Effector memory CD4-positive, alpha-beta T cell (primary cell): ENCODE results near the gene ZFHX3.

Source experiments
- DNase-seq, 3 donors: peaks; one replicate each; pipeline ENCODE4 v3.0.0-alpha.2; 2020
- H3K27ac ChIP-seq: 2 replicates; pipeline ENCODE4 v1.7.0; 2013; ENCODE audit warnings: mild to moderate bottlenecking, low read length, moderate library complexity; ENCODE audit not compliant: insufficient read depth, poor library complexity, severe bottlenecking
- H3K27me3 ChIP-seq: replicated peaks from 2 replicates; pipeline ENCODE4 v1.7.0; 2013; ENCODE audit warnings: mild to moderate bottlenecking, low read length; ENCODE audit not compliant: insufficient read depth, control insufficient read depth, poor library complexity, severe bottlenecking
- H3K36me3 ChIP-seq: 2 replicates; pipeline ENCODE4 v1.7.0; 2013; ENCODE audit warnings: mild to moderate bottlenecking, low read length, moderate library complexity; ENCODE audit not compliant: control insufficient read depth, insufficient read depth
- H3K4me1 ChIP-seq: 2 replicates; pipeline ENCODE4 v1.7.0; 2013; ENCODE audit warnings: low read length, mild to moderate bottlenecking; ENCODE audit not compliant: control insufficient read depth, insufficient read depth, poor library complexity, severe bottlenecking
- H3K4me3 ChIP-seq: 2 replicates; pipeline ENCODE4 v1.7.0; 2013; ENCODE audit warnings: low read length, low read depth, mild to moderate bottlenecking; ENCODE audit not compliant: insufficient read depth, poor library complexity, severe bottlenecking
- H3K9me3 ChIP-seq: 2 replicates; pipeline ENCODE4 v1.7.0; 2013; ENCODE audit warnings: mild to moderate bottlenecking, low read length, moderate library complexity; ENCODE audit not compliant: control insufficient read depth

ZFHX3 gene

GRCh38 chr16:72963533-72964315, 84.2 kb downstream of the ZFHX3 start:
- no peaks in the 10 kb centered on the region for H3K36me3 ChIP-seq
- no peak overlapping the region for H3K27ac ChIP-seq
- H3K4me1 ChIP-seq: no peaks in the 10 kb centered on the region
- H3K9me3 ChIP-seq: no peaks in the 10 kb centered on the region
- no peak overlapping the region for H3K4me3 ChIP-seq
- no peaks in the 10 kb centered on the region for H3K27me3 ChIP-seq
- DNase-seq: no peak

GRCh38 chr16:72962347-72962746, 85.6 kb downstream of the ZFHX3 start:
- Histone ChIP-seq H3K4me3 (no peak overlapping the region), H3K36me3 (no peaks in the 10 kb centered on the region), H3K27me3 (no peaks in the 10 kb centered on the region), H3K9me3 (no peaks in the 10 kb centered on the region), H3K4me1 (no peaks in the 10 kb centered on the region), H3K27ac (no peak overlapping the region)
- DNase-seq: no peak

- Histone ChIP-seq H3K36me3 (no peaks in the 10 kb centered on the region), H3K4me3 (no peak overlapping the region), H3K27me3 (no peaks in the 10 kb centered on the region), H3K27ac (no peak overlapping the region), H3K9me3 (no peaks in the 10 kb centered on the region), H3K4me1 (no peaks in the 10 kb centered on the region)
- DNase-seq: no peak
These were observed 86.1 kb downstream of the ZFHX3 start for GRCh38 chr16:72961863-72962262.

- no peak for DNase-seq
- Histone ChIP-seq H3K4me1 (no peaks in the 10 kb centered on the region), H3K9me3 (no peaks in the 10 kb centered on the region), H3K4me3 (no peak overlapping the region), H3K27me3 (no peaks in the 10 kb centered on the region), H3K36me3 (no peaks in the 10 kb centered on the region), H3K27ac (no peak overlapping the region)
These were observed 86.7 kb downstream of the ZFHX3 start for GRCh38 chr16:72961115-72961832.

- no peak for DNase-seq
- Histone ChIP-seq H3K36me3 (no peaks in the 10 kb centered on the region), H3K4me3 (no peak overlapping the region), H3K9me3 (no peaks in the 10 kb centered on the region), H3K4me1 (no peaks in the 10 kb centered on the region), H3K27ac (no peak overlapping the region), H3K27me3 (no peaks in the 10 kb centered on the region)
These were observed 87.8 kb downstream of the ZFHX3 start for GRCh38 chr16:72960101-72960500.

GRCh38 chr16:72959301-72959996, 88.5 kb downstream of the ZFHX3 start:
- H3K27me3 ChIP-seq: no peaks in the 10 kb centered on the region
- no peak overlapping the region for H3K4me3 ChIP-seq
- no peaks in the 10 kb centered on the region for H3K9me3 ChIP-seq
- no peak for DNase-seq
- H3K27ac ChIP-seq: no peak overlapping the region
- H3K36me3 ChIP-seq: no peaks in the 10 kb centered on the region
- no peaks in the 10 kb centered on the region for H3K4me1 ChIP-seq

GRCh38 chr16:72958522-72959076, 89.3 kb downstream of the ZFHX3 start:
- no peak overlapping the region for H3K27ac ChIP-seq
- H3K9me3 ChIP-seq: no peaks in the 10 kb centered on the region
- DNase-seq: no peak
- no peaks in the 10 kb centered on the region for H3K36me3 ChIP-seq
- no peak overlapping the region for H3K4me3 ChIP-seq
- H3K4me1 ChIP-seq: no peaks in the 10 kb centered on the region
- H3K27me3 ChIP-seq: no peaks in the 10 kb centered on the region

GRCh38 chr16:72957303-72958277, 90.3 kb downstream of the ZFHX3 start:
- H3K9me3 ChIP-seq: no peaks in the 10 kb centered on the region
- no peaks in the 10 kb centered on the region for H3K27me3 ChIP-seq
- no peak for DNase-seq
- H3K4me1 ChIP-seq: no peaks in the 10 kb centered on the region
- H3K36me3 ChIP-seq: no peaks in the 10 kb centered on the region
- no peak overlapping the region for H3K27ac ChIP-seq
- no peak overlapping the region for H3K4me3 ChIP-seq
